Lung (tissue), 12 donors: Measurements from ENCODE around the gene SAMD11. TPM values are rescaled to one million over a fixed set of nuclear protein-coding genes. Genes with fewer than 3 reads are reported as not detected.
"Not testable (repeated sequence)": the region's sequence is repeated elsewhere in the genome, so short reads cannot be mapped to it uniquely, and the experiment has no call there.

Source experiments
- ATAC-seq: fragments of 200-7000 bp; cut with Tn5 transposase; one replicate; pipeline ENCODE4 v1.9.1; 2020; ENCODE audit warnings: moderate number of reproducible peaks; ENCODE audit not compliant: insufficient read depth, low FRiP score
- DNase-seq, 3 donors: peaks; one replicate each; pipeline ENCODE4 v3.0.0-alpha.2; 2013 to 2017
- H3K27ac ChIP-seq, 2 donors: one replicate each; pipeline ENCODE4 v1.5.1; 2013; ENCODE audit warnings: mild to moderate bottlenecking in 2 of 2, moderate library complexity in 2 of 2, control low read depth in 1 of 2, inconsistent platforms in 1 of 2, low read depth in 1 of 2, low read length in 1 of 2
- H3K27me3 ChIP-seq, 3 donors: one replicate each; pipeline ENCODE4 v1.5.1; 2013; ENCODE audit warnings: low read length in 2 of 3; ENCODE audit not compliant: control insufficient read depth in 3 of 3, insufficient read depth in 3 of 3
- H3K36me3 ChIP-seq, 4 donors: one replicate each; pipeline ENCODE4 v1.5.1; 2013; ENCODE audit warnings: low read length in 4 of 4, mild to moderate bottlenecking in 1 of 4, moderate library complexity in 1 of 4; ENCODE audit not compliant: control insufficient read depth in 4 of 4, insufficient read depth in 4 of 4
- H3K4me1 ChIP-seq, 5 donors: one replicate each; pipeline ENCODE4 v1.5.1; 2013; ENCODE audit warnings: low read length in 5 of 5, mild to moderate bottlenecking in 2 of 5, moderate library complexity in 1 of 5; ENCODE audit not compliant: control insufficient read depth in 5 of 5, insufficient read depth in 5 of 5
- H3K4me3 ChIP-seq: one replicate; pipeline ENCODE4 v1.5.1; 2013; ENCODE audit warnings: mild to moderate bottlenecking, control low read depth, moderate library complexity
- H3K9ac ChIP-seq, 2 donors: one replicate each; pipeline ENCODE4 v1.5.1; 2013; ENCODE audit warnings: low read length in 2 of 2, control low read depth in 1 of 2; ENCODE audit not compliant: insufficient read depth in 1 of 2
- H3K9me3 ChIP-seq, 4 donors: one replicate each; pipeline ENCODE4 v1.5.1; 2013; ENCODE audit warnings: low read length in 3 of 4, mild to moderate bottlenecking in 1 of 4, moderate library complexity in 1 of 4; ENCODE audit not compliant: control insufficient read depth in 4 of 4, insufficient read depth in 3 of 4
- CTCF ChIP-seq: IDR thresholded peaks from 2 replicates; pipeline ENCODE4 v1.5.1; 2012; ENCODE audit warnings: mild to moderate bottlenecking; ENCODE audit errors: control extremely low read depth, extremely low read depth
- WGBS, 2 donors: extraction: QIAGEN DNeasy Blood & Tissue Kit; methylation state at CpG; one replicate each; pipeline ENCODE4 v1.1.7; 2013; 5-methylcytosine and 5-hydroxymethylcytosine counted together
- polyA plus RNA-seq, 2 donors: library from polyadenylated mRNA; stranded (reverse); fragments of 200-250 nt; gene quantifications; one replicate each; pipeline ENCODE4 v1.2.1, GENCODE V29; 2013
- total RNA-seq, 2 donors: library from RNA; depleted of rRNA in 1 of 2; stranded (reverse); fragments of >200 nt in 1 of 2; gene quantifications; one replicate each; pipeline ENCODE4 v1.2.1, GENCODE V29; 2014 to 2021
- donor health status: control.
- donor health status: control.
- donor health status: Bipolar disorder and iron deficiency.
- donor health status: healthy.
- donor health status: DM: yes; HTN: yes; CAD: no.

Gene SAMD11
- total and polyA plus RNA-seq, 4 donors = 3.7 to 26.3 (median 5.8) TPM

- Histone ChIP-seq H3K4me1 (no peaks in the 10 kb centered on the region), H3K27ac (no peak overlapping the region), H3K27me3 (peaks cover 4 to 26% (median 5%) of the 10 kb centered on the region in 3 donors), H3K36me3 (no peaks in the 10 kb centered on the region), H3K4me3 (no peak overlapping the region), H3K9ac (no peak overlapping the region), H3K9me3 (no peaks in the 10 kb centered on the region)
- ATAC-seq (no peak), DNase-seq (no peak)
- TF ChIP-seq CTCF = no peak
- 76 to 81% methylated on average over 13 of the region's 13 CpGs for WGBS, 2 donors
Observed at GRCh38 chr1:985126-985525, 61.4 kb downstream of the SAMD11 start.

GRCh38 chr1:988061-988460 lies 64.3 kb downstream of the SAMD11 start:
- H3K9me3 ChIP-seq, H3K4me1 ChIP-seq, DNase-seq, H3K9ac ChIP-seq, H3K27ac ChIP-seq, H3K36me3 ChIP-seq, H3K4me3 ChIP-seq, ATAC-seq: not testable (repeated sequence)
- 89 to 93% methylated on average over 5 of the region's 5 CpGs for WGBS, 2 donors
- H3K27me3 ChIP-seq = peaks cover 1 to 12% (median 4%) of the 10 kb centered on the region in 3 donors

GRCh38 chr1:991275-991674 lies 67.6 kb downstream of the SAMD11 start:
- H3K27ac ChIP-seq, H3K27me3 ChIP-seq, H3K9me3 ChIP-seq, H3K36me3 ChIP-seq, H3K4me3 ChIP-seq, H3K4me1 ChIP-seq, ATAC-seq, H3K9ac ChIP-seq, DNase-seq: not testable (repeated sequence)
- WGBS, 2 donors = 93 to 94% methylated on average over 6 of the region's 6 CpGs

GRCh38 chr1:991895-992294 lies 68.2 kb downstream of the SAMD11 start:
- Histone ChIP-seq H3K4me3 (no peak overlapping the region), H3K27me3 (peaks cover 0 to 4% (median 0%) of the 10 kb centered on the region in 3 donors), H3K36me3 (no peaks in the 10 kb centered on the region), H3K27ac (no peak overlapping the region), H3K4me1 (peaks cover 0 to 5% (median 0%) of the 10 kb centered on the region in 5 donors), H3K9me3 (peaks cover 0 to 8% (median 3%) of the 10 kb centered on the region in 4 donors), H3K9ac (no peak overlapping the region)
- ATAC-seq (no peak), DNase-seq (no peak)
- WGBS, 2 donors = 94 to 95% methylated on average over 10 of the region's 10 CpGs
- no peak for TF ChIP-seq CTCF

GRCh38 chr1:992362-992761 lies 68.6 kb downstream of the SAMD11 start:
- Histone ChIP-seq H3K9me3 (peaks cover 0 to 8% (median 3%) of the 10 kb centered on the region in 4 donors), H3K4me1 (peaks cover 0 to 5% (median 0%) of the 10 kb centered on the region in 5 donors), H3K4me3 (no peak overlapping the region), H3K9ac (no peak overlapping the region), H3K36me3 (no peaks in the 10 kb centered on the region), H3K27ac (no peak overlapping the region), H3K27me3 (peaks cover 0 to 5% (median 0%) of the 10 kb centered on the region in 3 donors)
- DNase-seq = no peak
- no peak for TF ChIP-seq CTCF
- WGBS, 2 donors = 85 to 91% methylated on average over 7 of the region's 7 CpGs
- ATAC-seq = no peak
